Adipocyte (in vitro differentiated cells): ENCODE results near the gene NFATC3.
A peak's percentile ranks its signal among the peaks of the same experiment; 100 is the strongest.
"Not testable (repeated sequence)": the region's sequence is repeated elsewhere in the genome, so short reads cannot be mapped to it uniquely, and the experiment has no call there.

Experiments
- DNase-seq: peaks from one replicate; pipeline ENCODE4 v3.0.0-alpha.2; 2015; ENCODE audit warnings: low read depth
- H3K27me3 ChIP-seq: replicated peaks from 2 replicates; pipeline ENCODE4 v1.7.0; 2013; ENCODE audit warnings: mild to moderate bottlenecking, low read length, moderate library complexity; ENCODE audit not compliant: control insufficient read depth, insufficient read depth
- H3K36me3 ChIP-seq: 2 replicates; pipeline ENCODE4 v1.7.0; 2013; ENCODE audit warnings: low read length, mild to moderate bottlenecking, moderate library complexity; ENCODE audit not compliant: control insufficient read depth, insufficient read depth, severe bottlenecking
- H3K4me1 ChIP-seq: 2 replicates; pipeline ENCODE4 v1.7.0; 2013; ENCODE audit warnings: mild to moderate bottlenecking, low read length, moderate library complexity; ENCODE audit not compliant: control insufficient read depth, insufficient read depth
- H3K4me3 ChIP-seq: 2 replicates; pipeline ENCODE4 v1.7.0; 2013; ENCODE audit warnings: mild to moderate bottlenecking, low read length, moderate library complexity
- H3K9ac ChIP-seq: 2 replicates; pipeline ENCODE4 v1.7.0; 2013; ENCODE audit warnings: mild to moderate bottlenecking, low read length, moderate library complexity
- H3K9me3 ChIP-seq: 2 replicates; pipeline ENCODE4 v1.7.0; 2013; ENCODE audit warnings: mild to moderate bottlenecking, low read length, moderate library complexity; ENCODE audit not compliant: control insufficient read depth

NFATC3 gene

GRCh38 chr16:68111379-68111778, 26.2 kb downstream of the NFATC3 start:
- H3K36me3 ChIP-seq, result no peaks in the 10 kb centered on the region
- H3K27me3 ChIP-seq, result no peaks in the 10 kb centered on the region
- H3K9me3 ChIP-seq, result peaks cover 6% of the 10 kb centered on the region
- no peak overlapping the region for H3K4me3 ChIP-seq
- H3K4me1 ChIP-seq, result peaks cover 17% of the 10 kb centered on the region
- H3K9ac ChIP-seq, result no peak overlapping the region
- DNase-seq, result no peak

- no peak overlapping the region for H3K4me3 ChIP-seq
- peaks cover 6% of the 10 kb centered on the region for H3K9me3 ChIP-seq
- H3K36me3 ChIP-seq, result no peaks in the 10 kb centered on the region
- DNase-seq, result no peak
- peaks cover 17% of the 10 kb centered on the region for H3K4me1 ChIP-seq
- H3K27me3 ChIP-seq, result no peaks in the 10 kb centered on the region
- no peak overlapping the region for H3K9ac ChIP-seq
Measured at GRCh38 chr16:68113059-68113761, 28.0 kb downstream of the NFATC3 start.

GRCh38 chr16:68113765-68114240, 28.6 kb downstream of the NFATC3 start:
- Histone ChIP-seq H3K36me3 (no peaks in the 10 kb centered on the region), H3K27me3 (no peaks in the 10 kb centered on the region), H3K4me1 (peaks cover 17% of the 10 kb centered on the region), H3K9me3 (peaks cover 6% of the 10 kb centered on the region), H3K4me3 (no peak overlapping the region), H3K9ac (no peak overlapping the region)
- no peak for DNase-seq

- H3K9ac ChIP-seq, DNase-seq, H3K9me3 ChIP-seq, H3K27me3 ChIP-seq, H3K36me3 ChIP-seq, H3K4me3 ChIP-seq: not testable (repeated sequence)
- H3K4me1 ChIP-seq, result peaks cover 17% of the 10 kb centered on the region
Measured at GRCh38 chr16:68114939-68115338, 29.8 kb downstream of the NFATC3 start.

- Histone ChIP-seq H3K4me3 (no peak overlapping the region), H3K4me1 (peaks cover 17% of the 10 kb centered on the region), H3K9ac (no peak overlapping the region), H3K36me3 (no peaks in the 10 kb centered on the region), H3K27me3 (no peaks in the 10 kb centered on the region), H3K9me3 (no peaks in the 10 kb centered on the region)
- no peak for DNase-seq
Measured at GRCh38 chr16:68115851-68116250, 30.7 kb downstream of the NFATC3 start.

GRCh38 chr16:68116256-68116867, 31.2 kb downstream of the NFATC3 start:
- Histone ChIP-seq H3K4me1 (peaks cover 17% of the 10 kb centered on the region), H3K36me3 (no peaks in the 10 kb centered on the region), H3K4me3 (no peak overlapping the region), H3K9ac (no peak overlapping the region), H3K27me3 (no peaks in the 10 kb centered on the region), H3K9me3 (no peaks in the 10 kb centered on the region)
- DNase-seq, result peak; percentile 40

GRCh38 chr16:68117884-68118283, 32.7 kb downstream of the NFATC3 start:
- H3K4me3 ChIP-seq, result no peak overlapping the region
- no peaks in the 10 kb centered on the region for H3K27me3 ChIP-seq
- no peak overlapping the region for H3K9ac ChIP-seq
- no peaks in the 10 kb centered on the region for H3K9me3 ChIP-seq
- DNase-seq, result no peak
- H3K36me3 ChIP-seq, result no peaks in the 10 kb centered on the region
- peaks cover 17% of the 10 kb centered on the region for H3K4me1 ChIP-seq

GRCh38 chr16:68118954-68119353, 33.8 kb downstream of the NFATC3 start:
- not testable (repeated sequence) for H3K27me3 ChIP-seq, H3K9ac ChIP-seq, H3K4me3 ChIP-seq, H3K36me3 ChIP-seq, DNase-seq, H3K9me3 ChIP-seq
- H3K4me1 ChIP-seq, result peaks cover 11% of the 10 kb centered on the region

- not testable (repeated sequence) for H3K36me3 ChIP-seq, DNase-seq, H3K9ac ChIP-seq, H3K27me3 ChIP-seq, H3K4me1 ChIP-seq, H3K4me3 ChIP-seq, H3K9me3 ChIP-seq
Measured at GRCh38 chr16:68120496-68120895, 35.3 kb downstream of the NFATC3 start.

- H3K27me3 ChIP-seq, result no peaks in the 10 kb centered on the region
- H3K4me1 ChIP-seq, result no peaks in the 10 kb centered on the region
- H3K9ac ChIP-seq, result no peak overlapping the region
- no peak overlapping the region for H3K4me3 ChIP-seq
- H3K9me3 ChIP-seq, result no peaks in the 10 kb centered on the region
- no peak for DNase-seq
- H3K36me3 ChIP-seq, result peaks cover 5% of the 10 kb centered on the region
Measured at GRCh38 chr16:68126395-68126794, 41.2 kb downstream of the NFATC3 start.

GRCh38 chr16:68128577-68129305, 43.6 kb downstream of the NFATC3 start:
- Histone ChIP-seq H3K9ac (no peak overlapping the region), H3K4me3 (no peak overlapping the region), H3K36me3 (peaks cover 5% of the 10 kb centered on the region), H3K9me3 (no peaks in the 10 kb centered on the region), H3K27me3 (no peaks in the 10 kb centered on the region), H3K4me1 (peaks cover 5% of the 10 kb centered on the region)
- peak; percentile 40 for DNase-seq
